Amniotic epithelial cell (primary cell): ENCODE measurements around the gene BAZ1A.

ENCODE experiments used
- DNase-seq: peaks from one replicate; pipeline ENCODE4 v3.0.0-alpha.2; 2010; ENCODE audit warnings: low read depth

The BAZ1A gene

GRCh38 chr14:34721129-34721528 lies 154.0 kb downstream of the BAZ1A start:
- no peak for DNase-seq

- no peak for DNase-seq
Observed at GRCh38 chr14:34718750-34719304, 156.3 kb downstream of the BAZ1A start.

DNA sequence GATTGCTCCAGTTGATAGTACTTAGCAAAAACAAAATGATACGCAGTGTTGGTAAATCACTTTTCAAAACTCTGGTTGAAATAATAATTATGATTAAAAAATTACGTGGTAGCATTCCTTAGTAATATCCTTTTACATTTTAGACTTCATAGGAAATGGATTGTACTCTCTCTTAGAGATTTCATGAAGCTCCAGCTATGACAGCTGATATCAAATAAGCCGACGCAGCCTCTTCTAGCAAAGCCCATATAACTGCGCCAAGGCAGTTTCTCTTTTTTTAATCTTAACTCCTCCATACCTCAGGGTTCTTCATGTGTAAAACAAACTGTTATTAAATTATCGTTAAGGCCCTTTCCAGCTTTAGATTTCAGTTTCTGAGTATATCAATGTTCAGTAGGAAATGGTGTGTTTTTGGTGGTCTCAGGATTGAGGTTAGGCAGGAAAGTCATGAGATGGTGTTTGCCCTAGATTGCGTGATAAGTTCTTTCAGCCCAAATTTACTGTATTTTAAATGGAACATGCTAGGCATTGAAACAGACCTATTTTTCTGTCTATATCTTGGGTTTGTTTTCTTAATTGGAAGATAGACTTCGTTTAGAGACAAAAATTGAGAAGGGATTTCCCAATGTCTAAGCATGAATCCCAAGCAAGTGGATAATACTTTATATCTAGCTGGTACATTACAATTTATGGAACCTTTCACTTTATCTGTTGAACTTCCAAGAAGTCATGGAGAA lies 159.9 kb downstream of the BAZ1A start:
- DNase-seq = no peak

DNA sequence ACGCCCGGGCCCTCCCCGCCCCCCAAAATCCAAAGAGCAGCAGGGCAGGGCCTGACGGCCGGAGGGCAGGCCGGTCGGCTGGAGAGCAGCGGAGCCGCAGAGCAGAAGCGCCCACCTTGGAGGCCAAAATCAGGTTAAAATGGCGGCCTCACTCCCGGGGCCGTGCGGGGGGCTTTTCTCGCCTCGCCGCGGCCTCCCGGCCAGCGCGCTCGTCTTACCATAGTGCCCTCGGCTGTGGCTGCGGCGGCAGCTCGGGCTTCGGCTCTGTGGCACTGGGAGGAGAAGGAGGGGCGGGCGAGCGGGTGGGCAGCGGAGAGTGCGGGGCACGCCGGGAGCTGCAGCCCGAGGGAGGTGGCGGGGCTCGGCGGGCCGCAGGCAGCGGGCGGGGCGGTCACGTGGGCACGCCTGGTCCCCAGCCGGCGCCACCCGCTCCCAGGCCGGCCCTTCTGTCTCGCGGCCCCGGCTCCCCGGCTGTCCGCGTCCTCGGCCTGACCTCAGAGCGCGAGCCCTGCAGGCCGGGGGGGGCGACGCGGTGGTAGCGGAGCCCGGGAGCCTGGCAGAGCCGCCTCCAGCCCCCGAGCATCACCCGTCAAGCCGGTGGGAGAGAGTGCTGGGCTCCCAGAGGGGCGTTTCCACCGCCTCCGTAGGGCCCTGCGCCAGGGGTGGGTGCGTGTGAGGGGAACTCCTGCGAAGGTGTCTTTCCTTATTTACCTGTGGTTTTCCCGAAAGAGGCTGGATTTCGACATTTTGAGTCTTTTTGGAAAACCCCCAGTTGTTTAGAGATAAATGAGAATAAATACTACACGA lies 160.6 kb downstream of the BAZ1A start, which contains the start of gene CFL2:
Gene CFL2, minus strand, starts transcription at position 274 of the 807 bp plus-strand sequence. Its CDS starts 53 bp downstream, at position 221.
- peak; percentile 48 for DNase-seq

DNA sequence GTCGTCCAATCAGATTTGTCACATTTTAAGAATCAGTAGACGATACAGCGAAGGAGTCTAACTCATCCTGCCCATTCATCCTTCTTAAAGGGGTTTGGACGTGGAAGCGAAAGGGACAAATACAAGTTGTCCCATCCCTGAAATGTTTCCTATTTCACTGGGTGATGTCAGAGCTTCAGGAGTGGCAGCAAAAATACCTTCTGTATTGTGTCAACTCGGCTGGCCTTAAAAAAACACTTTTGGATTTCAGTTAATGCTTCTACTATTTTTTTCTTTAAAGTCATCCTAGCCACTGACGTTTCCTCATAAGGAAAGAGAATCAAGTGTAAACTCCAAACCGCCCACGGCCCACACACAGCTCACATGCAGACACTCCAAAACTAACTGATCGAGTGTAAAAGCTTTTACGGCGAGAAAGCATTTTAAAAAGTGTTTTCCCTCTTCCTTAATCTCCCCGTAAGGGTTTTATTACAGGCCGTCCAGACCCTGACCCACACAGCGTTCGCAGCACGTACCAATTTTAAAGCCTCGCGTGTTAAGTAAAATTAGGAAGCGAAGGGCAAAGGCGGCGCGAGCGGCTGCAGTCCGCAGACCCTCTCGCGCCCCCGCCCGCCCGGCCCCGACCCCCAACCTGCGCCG lies 161.4 kb downstream of the BAZ1A start:
- DNase-seq = peak; percentile 58

DNA sequence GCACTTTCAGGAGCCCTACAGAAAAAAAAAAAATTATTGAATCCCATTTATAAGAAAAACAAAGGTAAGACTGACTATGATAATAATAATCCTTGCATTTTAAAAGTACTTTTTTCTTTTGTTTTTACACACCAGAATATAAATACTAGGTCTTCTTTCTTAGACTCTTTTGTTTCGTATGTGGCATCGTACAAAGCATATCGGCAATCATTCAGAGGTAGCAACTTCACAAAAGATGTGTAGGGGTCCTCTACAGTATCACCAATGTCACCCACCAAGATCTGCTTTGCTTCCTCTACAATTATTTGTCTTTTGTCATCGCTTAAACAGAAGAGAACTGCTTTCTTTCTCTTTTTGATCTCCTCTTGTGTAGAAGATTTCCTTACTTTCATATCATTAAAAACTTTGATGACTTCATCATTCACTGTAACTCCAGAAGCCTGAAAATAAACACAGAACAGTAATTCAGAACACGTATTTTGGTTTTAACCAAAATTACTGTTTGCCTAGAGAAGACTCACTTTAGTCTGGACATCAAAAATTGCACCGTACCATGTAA lies 162.0 kb downstream of the BAZ1A start:
- no peak for DNase-seq

DNA sequence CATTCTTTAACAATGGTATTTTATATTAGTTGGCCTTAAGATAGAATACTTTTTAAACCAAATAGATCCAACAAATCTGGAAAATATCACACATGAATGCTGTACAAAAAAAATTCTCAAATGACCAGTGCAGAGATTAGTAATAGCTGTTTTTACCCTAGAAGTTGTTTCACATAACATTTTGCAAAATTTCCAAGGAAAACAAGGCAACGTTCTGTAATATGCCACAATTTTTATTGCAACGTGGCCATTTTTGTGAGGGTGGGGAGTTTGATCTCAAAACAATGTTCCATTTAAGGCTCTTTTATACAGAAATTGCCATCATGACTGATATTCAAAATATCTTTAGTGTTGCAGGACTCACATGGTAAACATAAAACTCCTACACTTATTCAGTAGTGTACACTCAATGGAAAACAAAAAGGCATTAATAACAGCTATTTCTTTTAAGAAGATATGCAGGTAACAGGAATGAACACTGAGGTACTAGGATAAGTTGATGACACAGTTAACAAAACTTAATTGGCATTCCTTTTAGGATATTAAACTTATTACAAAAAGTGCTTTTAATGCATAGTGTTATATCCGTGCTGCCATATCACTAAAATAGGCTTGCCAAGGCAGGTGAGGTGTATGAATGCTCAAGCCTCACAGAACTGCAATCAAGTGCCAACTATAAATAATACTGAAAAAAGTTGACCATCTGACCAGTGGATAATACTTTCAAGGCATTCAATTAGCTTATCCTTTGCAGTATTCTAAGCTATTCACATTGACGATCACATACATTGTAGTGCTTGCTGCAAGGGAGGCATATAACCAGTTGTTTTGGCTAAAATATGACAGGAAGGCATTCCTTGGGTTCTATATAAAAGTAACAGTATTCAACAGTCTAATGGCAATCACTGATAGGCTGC lies 163.1 kb downstream of the BAZ1A start:
- DNase-seq = no peak

GRCh38 chr14:34711169-34711568 lies 164.0 kb downstream of the BAZ1A start:
- DNase-seq = peak; percentile 84

DNA sequence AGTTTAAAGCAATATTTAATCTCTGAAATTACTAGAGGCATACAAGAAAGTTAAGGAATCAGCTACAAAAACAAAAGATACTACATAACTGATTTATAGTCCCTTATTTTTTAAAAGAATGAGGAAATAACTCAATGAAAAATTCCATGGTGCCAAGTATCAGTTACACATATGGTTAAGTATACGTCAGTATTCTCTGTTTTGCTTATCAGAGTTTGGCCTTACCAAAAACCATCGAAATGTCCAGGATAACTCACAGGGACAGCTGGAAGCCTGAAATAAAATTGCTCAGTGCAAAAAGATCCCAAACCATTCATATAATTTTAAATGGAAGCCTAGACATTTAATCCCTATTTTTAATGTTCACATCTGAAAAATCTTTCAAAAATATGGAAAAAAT lies 164.4 kb downstream of the BAZ1A start:
- no peak for DNase-seq

DNA sequence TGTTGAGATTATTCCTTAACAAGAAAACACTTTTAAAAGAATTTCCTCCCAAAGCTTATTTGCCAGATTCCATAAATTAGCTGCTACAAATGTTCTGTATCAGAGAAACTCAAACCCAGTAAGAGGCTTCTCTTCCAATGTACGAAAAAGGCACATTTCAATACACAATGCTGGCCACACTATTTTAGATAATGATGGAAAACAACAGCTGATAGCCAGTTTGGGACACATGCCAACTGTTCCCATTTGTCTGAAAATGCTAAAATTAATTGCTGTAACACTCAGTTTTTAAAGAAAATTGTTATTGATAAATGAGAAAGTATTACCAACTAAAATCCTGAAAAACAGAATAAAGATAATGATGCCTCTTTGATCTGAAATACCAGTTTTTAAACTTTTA lies 165.2 kb downstream of the BAZ1A start:
- DNase-seq = no peak

- DNase-seq = no peak
Observed at GRCh38 chr14:34707722-34708121, 167.4 kb downstream of the BAZ1A start.
